ENCODE measurements around the gene UBE2G2. TPM values are rescaled to one million over a fixed set of nuclear protein-coding genes. Genes with fewer than 3 reads are reported as not detected.
A peak's percentile ranks its signal among the peaks of the same experiment; 100 is the strongest.

Gene UBE2G2
- total and polyA plus RNA-seq, 2 of the 4 experiments (the other 2 are of a cell fraction), result 65.4 to 91.7 TPM

DNA sequence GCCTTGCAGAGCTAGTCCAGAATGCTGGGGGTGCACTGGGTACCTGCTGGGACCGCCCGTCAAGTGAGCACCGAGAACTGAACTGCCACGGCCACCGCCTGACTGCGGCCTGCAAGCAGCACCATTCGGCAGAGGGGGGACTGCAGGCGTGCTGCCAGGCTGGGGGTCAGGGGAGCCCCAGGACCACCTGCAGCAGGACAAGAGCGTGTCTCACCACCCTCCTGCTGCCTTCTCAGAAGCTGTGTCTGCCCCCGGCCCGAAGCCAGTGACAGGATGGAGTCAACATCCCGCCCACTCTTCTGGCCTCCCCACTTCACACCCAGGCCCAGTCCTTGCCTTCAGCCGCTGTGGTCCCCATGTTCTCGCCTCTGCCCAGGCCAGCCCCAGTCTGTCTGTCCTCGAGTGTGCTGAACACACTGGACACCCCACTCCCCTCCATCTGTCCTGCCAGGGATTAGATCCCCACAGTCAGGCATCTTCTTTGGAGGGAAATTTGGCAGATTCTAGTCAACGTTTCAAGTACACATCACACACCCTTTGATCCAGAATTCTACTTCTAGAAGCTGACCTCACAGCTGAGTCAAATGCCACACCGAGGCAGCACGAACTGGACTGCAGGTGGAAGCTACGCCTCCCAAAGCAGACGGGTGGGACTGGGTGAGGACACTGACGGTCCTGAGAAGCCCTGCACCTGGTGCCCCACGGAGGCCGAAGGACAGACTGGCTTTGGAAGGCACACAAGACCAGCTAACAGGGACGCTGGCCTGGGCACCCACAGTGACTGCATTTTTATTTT lies 45.8 kb upstream of the UBE2G2 start (continued):
- no peak for TF ChIP-seq POLR2A (IDR thresholded peaks at IDR 0.05; ENCODE audit: low read depth, low read length)

DNA sequence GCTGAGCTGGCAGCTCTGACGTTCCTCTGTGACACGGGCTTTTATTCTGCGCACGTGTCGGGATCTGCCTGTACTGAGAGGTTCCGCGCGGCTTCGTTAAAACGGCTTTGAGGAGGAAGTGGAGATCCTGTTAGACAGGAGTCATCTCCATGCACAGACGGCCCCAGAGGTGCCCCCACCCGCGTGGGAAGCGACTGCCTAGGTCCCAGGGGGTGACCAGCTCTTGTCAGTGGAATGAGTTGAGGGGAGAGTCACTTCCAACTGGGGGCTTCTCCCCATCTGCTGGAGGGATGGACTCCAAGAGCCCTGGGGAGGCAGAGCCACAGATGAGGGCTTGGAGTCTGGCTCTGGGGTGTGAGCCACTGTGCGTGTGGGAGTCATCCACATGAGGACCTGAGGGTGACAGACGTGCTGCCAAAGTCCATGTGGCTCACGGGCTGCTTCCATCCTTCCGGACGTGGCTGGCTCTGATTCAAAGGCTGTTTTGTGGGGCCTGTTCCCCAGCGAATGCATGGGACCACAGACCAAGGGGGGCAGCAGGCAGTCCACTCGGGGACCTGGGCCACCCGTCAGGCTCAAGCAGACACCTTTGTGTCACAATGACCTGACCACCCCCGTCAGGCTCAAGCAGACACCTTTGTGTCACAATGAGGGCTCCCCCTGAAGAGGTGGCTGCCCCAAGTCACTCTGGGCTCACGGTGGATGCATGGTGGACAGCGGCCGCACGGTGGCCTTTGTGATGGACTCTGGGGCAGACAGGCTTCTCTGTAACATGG lies 45.1 kb upstream of the UBE2G2 start:
- in situ Hi-C loops (cut with MboI; ENCODE audit: low sequenced_read_pairs) (no loop called here), dilution Hi-C loops (cut with HindIII; ENCODE audit: low sequenced_read_pairs, unreplicated experiment) (no loop called here), intact Hi-C loops (cut with micrococcal nuclease) (no loop called here)
- peaks cover 24% of the 10 kb centered on the region for H3K36me3 ChIP-seq (ENCODE audit: control insufficient read depth, insufficient read depth, low read length)
- ATAC-seq (ENCODE audit: low read depth) (no peak), DNase-seq (peak; percentile 35)
- H4K8ac ChIP-seq (ENCODE audit: low read depth in 2 of 2, low read length in 2 of 2), result peak overlapping the region; percentile 24 to 30; a peak in 1 of 4 replicates
- peak overlapping the region; percentile 8 for H2AK9ac ChIP-seq (replicated peaks; ENCODE audit: low read depth, low read length, poor library complexity)
- H3K79me1 ChIP-seq (ENCODE audit: low read depth in 1 of 2, low read length in 2 of 2), result peaks cover 9 to 19% of the 10 kb centered on the region in 2 experiments; a peak in 2 of 4 replicates
- BruUV-seq (replicated peaks), result no TSS peak
- ChIA-PET CTCF (no interaction called here), POLR2A (ENCODE audit: unreplicated experiment) (interaction anchor here (1.2 kb wide), 1 partner anchor 27 kb away, joined by 3 read pairs; no protein-coding TSS in a partner anchor)
- H3K18ac ChIP-seq (ENCODE audit: low read depth, low read length), result no peak overlapping the region
- no peak overlapping the region for H2BK120ac ChIP-seq (ENCODE audit: low read depth, low read length)
- no peak overlapping the region for H2AK5ac ChIP-seq (ENCODE audit: low read depth, low read length)
- H2BK5ac ChIP-seq (ENCODE audit: low read depth, low read length, poor library complexity, severe bottlenecking), result no peak overlapping the region
- no peaks in the 10 kb centered on the region for H3K9me3 ChIP-seq (ENCODE audit: control insufficient read depth, insufficient read depth, low read length)
- no peak overlapping the region for H4K91ac ChIP-seq (ENCODE audit: insufficient read depth, low read depth, low read length)
- 59% methylated on average over 13 of the region's 27 CpGs; no CpG with 5 or more reads in 1 of the 2 experiments for WGBS, 2 experiments (ENCODE audit: extremely low coverage in 2 of 2, insufficient read length in 1 of 2)
- no peak overlapping the region for H2BK15ac ChIP-seq (ENCODE audit: low read depth, low read length)
- H3K27me3 ChIP-seq (ENCODE audit: control insufficient read depth, insufficient read depth, low read length), result peaks cover 13% of the 10 kb centered on the region
- no peak overlapping the region for H4K5ac ChIP-seq (ENCODE audit: low read depth, low read length)
- peak overlapping the region; percentile 29 for H2AFZ ChIP-seq (replicated peaks; ENCODE audit: low read length, poor library complexity)
- no peak overlapping the region for H3K56ac ChIP-seq (ENCODE audit: extremely low read depth, insufficient read depth, low read length)
- peak overlapping the region; percentile 7; the same call in 1 of the 2 replicates for H3K4ac ChIP-seq (ENCODE audit: low read depth, low read length)
- peaks cover 13% of the 10 kb centered on the region; the same call in 1 of the 2 replicates for H3K9me1 ChIP-seq (ENCODE audit: insufficient read depth, low read length)
- H3K4me3 ChIP-seq (ENCODE audit: insufficient read depth, low read depth, low read length), result no peak overlapping the region
- H3K14ac ChIP-seq (replicated peaks; ENCODE audit: low read depth, low read length), result peak overlapping the region; percentile 21; the same call in 1 of the 2 replicates
- no peaks in the 10 kb centered on the region; the same call in 1 of the 2 replicates for H4K20me1 ChIP-seq (ENCODE audit: insufficient read depth, low read length)
- no peak overlapping the region for H3K27ac ChIP-seq (ENCODE audit: insufficient read depth, low read length)
- no peak overlapping the region for H3K4me2 ChIP-seq (ENCODE audit: low read depth, low read length)
- H3K4me1 ChIP-seq (ENCODE audit: control insufficient read depth, insufficient read depth, low read length), result peaks cover 2% of the 10 kb centered on the region; the same call in 1 of the 2 replicates
- no peak overlapping the region for H2BK20ac ChIP-seq (ENCODE audit: low read depth, low read length)
- H3K23ac ChIP-seq (ENCODE audit: low read depth, low read length), result peak overlapping the region; percentile 17
- no peak overlapping the region for H3K9ac ChIP-seq (ENCODE audit: low read depth, low read length)
- TF ChIP-seq, protein P1, sequence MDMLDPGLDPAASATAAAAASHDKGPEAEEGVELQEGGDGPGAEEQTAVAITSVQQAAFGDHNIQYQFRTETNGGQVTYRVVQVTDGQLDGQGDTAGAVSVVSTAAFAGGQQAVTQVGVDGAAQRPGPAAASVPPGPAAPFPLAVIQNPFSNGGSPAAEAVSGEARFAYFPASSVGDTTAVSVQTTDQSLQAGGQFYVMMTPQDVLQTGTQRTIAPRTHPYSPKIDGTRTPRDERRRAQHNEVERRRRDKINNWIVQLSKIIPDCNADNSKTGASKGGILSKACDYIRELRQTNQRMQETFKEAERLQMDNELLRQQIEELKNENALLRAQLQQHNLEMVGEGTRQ (IDR thresholded peaks at IDR 0.05; ENCODE audit: low read depth, low read length), result no peak
- TF ChIP-seq MAZ (IDR thresholded peaks at IDR 0.05; ENCODE audit: borderline replicate concordance, low read depth, low read length) (no peak), CEBPB (IDR thresholded peaks at IDR 0.05; ENCODE audit: low read depth, low read length) (no peak), MAFK (IDR thresholded peaks at IDR 0.05; ENCODE audit: low read depth, low read length) (no peak), CHD1 (IDR thresholded peaks at IDR 0.05; ENCODE audit: low read depth, low read length) (no peak), FOS (IDR thresholded peaks at IDR 0.05; ENCODE audit: low read depth, low read length) (no peak), RAD21 (IDR thresholded peaks at IDR 0.05; ENCODE audit: low read length) (no peak), BHLHE40 (IDR thresholded peaks at IDR 0.05; ENCODE audit: low read depth, low read length) (no peak; the same call in 1 of the 2 replicates), RFX5 (IDR thresholded peaks at IDR 0.05; ENCODE audit: low read depth, low read length) (no peak), MXI1 (IDR thresholded peaks at IDR 0.05; ENCODE audit: borderline replicate concordance, low read depth, low read length) (no peak), POLR2A (IDR thresholded peaks at IDR 0.05; ENCODE audit: low read depth, low read length) (no peak)
- TF ChIP-seq, protein P2, sequence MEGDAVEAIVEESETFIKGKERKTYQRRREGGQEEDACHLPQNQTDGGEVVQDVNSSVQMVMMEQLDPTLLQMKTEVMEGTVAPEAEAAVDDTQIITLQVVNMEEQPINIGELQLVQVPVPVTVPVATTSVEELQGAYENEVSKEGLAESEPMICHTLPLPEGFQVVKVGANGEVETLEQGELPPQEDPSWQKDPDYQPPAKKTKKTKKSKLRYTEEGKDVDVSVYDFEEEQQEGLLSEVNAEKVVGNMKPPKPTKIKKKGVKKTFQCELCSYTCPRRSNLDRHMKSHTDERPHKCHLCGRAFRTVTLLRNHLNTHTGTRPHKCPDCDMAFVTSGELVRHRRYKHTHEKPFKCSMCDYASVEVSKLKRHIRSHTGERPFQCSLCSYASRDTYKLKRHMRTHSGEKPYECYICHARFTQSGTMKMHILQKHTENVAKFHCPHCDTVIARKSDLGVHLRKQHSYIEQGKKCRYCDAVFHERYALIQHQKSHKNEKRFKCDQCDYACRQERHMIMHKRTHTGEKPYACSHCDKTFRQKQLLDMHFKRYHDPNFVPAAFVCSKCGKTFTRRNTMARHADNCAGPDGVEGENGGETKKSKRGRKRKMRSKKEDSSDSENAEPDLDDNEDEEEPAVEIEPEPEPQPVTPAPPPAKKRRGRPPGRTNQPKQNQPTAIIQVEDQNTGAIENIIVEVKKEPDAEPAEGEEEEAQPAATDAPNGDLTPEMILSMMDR (conservative IDR thresholded peaks at IDR 0.05; ENCODE audit: low read depth, low read length), result no peak
